B cell (primary cell): ENCODE results near the gene PPP6R3.

Experiments
- EZH2 ChIP-seq: IDR thresholded peaks from 2 replicates; pipeline ENCODE4 v1.6.1; 2012; ENCODE audit warnings: borderline replicate concordance, low read depth, mild to moderate bottlenecking, moderate library complexity, low read length; ENCODE audit not compliant: insufficient read depth, poor library complexity, severe bottlenecking
- TF ChIP-seq, protein P1 (sequence below): fragments of 200-600 bp; IDR thresholded peaks from one replicate; pipeline ENCODE4 v1.8.0; 2022; ENCODE audit warnings: antibody characterized with exemption, mild to moderate bottlenecking

- TF ChIP-seq, protein P1, sequence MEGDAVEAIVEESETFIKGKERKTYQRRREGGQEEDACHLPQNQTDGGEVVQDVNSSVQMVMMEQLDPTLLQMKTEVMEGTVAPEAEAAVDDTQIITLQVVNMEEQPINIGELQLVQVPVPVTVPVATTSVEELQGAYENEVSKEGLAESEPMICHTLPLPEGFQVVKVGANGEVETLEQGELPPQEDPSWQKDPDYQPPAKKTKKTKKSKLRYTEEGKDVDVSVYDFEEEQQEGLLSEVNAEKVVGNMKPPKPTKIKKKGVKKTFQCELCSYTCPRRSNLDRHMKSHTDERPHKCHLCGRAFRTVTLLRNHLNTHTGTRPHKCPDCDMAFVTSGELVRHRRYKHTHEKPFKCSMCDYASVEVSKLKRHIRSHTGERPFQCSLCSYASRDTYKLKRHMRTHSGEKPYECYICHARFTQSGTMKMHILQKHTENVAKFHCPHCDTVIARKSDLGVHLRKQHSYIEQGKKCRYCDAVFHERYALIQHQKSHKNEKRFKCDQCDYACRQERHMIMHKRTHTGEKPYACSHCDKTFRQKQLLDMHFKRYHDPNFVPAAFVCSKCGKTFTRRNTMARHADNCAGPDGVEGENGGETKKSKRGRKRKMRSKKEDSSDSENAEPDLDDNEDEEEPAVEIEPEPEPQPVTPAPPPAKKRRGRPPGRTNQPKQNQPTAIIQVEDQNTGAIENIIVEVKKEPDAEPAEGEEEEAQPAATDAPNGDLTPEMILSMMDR: no peak
- no peak for TF ChIP-seq EZH2
These were observed 197.5 kb downstream of the PPP6R3 start for GRCh38 chr11:68658097-68658496.
